ENCODE measurements around the gene TGIF2.
"Not testable (repeated sequence)": the region's sequence is repeated elsewhere in the genome, so short reads cannot be mapped to it uniquely, and the experiment has no call there.

The TGIF2 gene

GRCh38 chr20:36628076-36628475 lies 54.7 kb downstream of the TGIF2 start:
- peaks cover 9% of the 10 kb centered on the region for H3K4me1 ChIP-seq (ENCODE audit: control insufficient read depth, insufficient read depth, low read length)

GRCh38 chr20:36629719-36630681 lies 56.6 kb downstream of the TGIF2 start:
- Histone ChIP-seq H3K9me3 (ENCODE audit: control insufficient read depth, insufficient read depth, low read depth, low read length) (no peaks in the 10 kb centered on the region), H3K9ac (ENCODE audit: low read length) (peak overlapping the region; percentile 4), H3K36me3 (ENCODE audit: control insufficient read depth, insufficient read depth, low read length) (no peaks in the 10 kb centered on the region), H3K4me1 (ENCODE audit: control insufficient read depth, insufficient read depth, low read length) (no peaks in the 10 kb centered on the region), H3K4me3 (ENCODE audit: low read depth, low read length) (no peak overlapping the region), H3K27me3 (ENCODE audit: control insufficient read depth, insufficient read depth, low read length) (no peaks in the 10 kb centered on the region), H3K27ac (ENCODE audit: low read depth, low read length) (no peak overlapping the region)

More at GRCh38 chr20:36628076-36628475, 54.7 kb downstream of the TGIF2 start:
- Histone ChIP-seq H3K9ac (ENCODE audit: low read length) (no peak overlapping the region), H3K9me3 (ENCODE audit: control insufficient read depth, insufficient read depth, low read depth, low read length) (no peaks in the 10 kb centered on the region), H3K36me3 (ENCODE audit: control insufficient read depth, insufficient read depth, low read length) (no peaks in the 10 kb centered on the region), H3K4me3 (ENCODE audit: low read depth, low read length) (no peak overlapping the region), H3K27me3 (ENCODE audit: control insufficient read depth, insufficient read depth, low read length) (no peaks in the 10 kb centered on the region), H3K27ac (ENCODE audit: low read depth, low read length) (no peak overlapping the region)

- Histone ChIP-seq H3K4me3 (ENCODE audit: low read depth, low read length) (no peak overlapping the region), H3K4me1 (ENCODE audit: control insufficient read depth, insufficient read depth, low read length) (no peaks in the 10 kb centered on the region), H3K9me3 (ENCODE audit: control insufficient read depth, insufficient read depth, low read depth, low read length) (no peaks in the 10 kb centered on the region), H3K27me3 (ENCODE audit: control insufficient read depth, insufficient read depth, low read length) (no peaks in the 10 kb centered on the region), H3K36me3 (ENCODE audit: control insufficient read depth, insufficient read depth, low read length) (no peaks in the 10 kb centered on the region), H3K9ac (ENCODE audit: low read length) (no peak overlapping the region), H3K27ac (ENCODE audit: low read depth, low read length) (no peak overlapping the region)
Observed at GRCh38 chr20:36631646-36632045, 58.2 kb downstream of the TGIF2 start.

GRCh38 chr20:36632147-36632486 lies 58.7 kb downstream of the TGIF2 start:
- no peak overlapping the region for H3K27ac ChIP-seq (ENCODE audit: low read depth, low read length)

GRCh38 chr20:36632487-36633284 lies 59.3 kb downstream of the TGIF2 start:
- no peaks in the 10 kb centered on the region for H3K4me1 ChIP-seq (ENCODE audit: control insufficient read depth, insufficient read depth, low read length)
- H3K27ac ChIP-seq (ENCODE audit: low read depth, low read length): no peak overlapping the region
- no peaks in the 10 kb centered on the region for H3K27me3 ChIP-seq (ENCODE audit: control insufficient read depth, insufficient read depth, low read length)
- H3K4me3 ChIP-seq (ENCODE audit: low read depth, low read length): no peak overlapping the region
- H3K36me3 ChIP-seq (ENCODE audit: control insufficient read depth, insufficient read depth, low read length): no peaks in the 10 kb centered on the region
- H3K9me3 ChIP-seq (ENCODE audit: control insufficient read depth, insufficient read depth, low read depth, low read length): no peaks in the 10 kb centered on the region
- H3K9ac ChIP-seq (ENCODE audit: low read length): no peak overlapping the region

More at GRCh38 chr20:36632147-36632486, 58.7 kb downstream of the TGIF2 start:
- H3K9ac ChIP-seq (ENCODE audit: low read length): no peak overlapping the region
- H3K4me1 ChIP-seq (ENCODE audit: control insufficient read depth, insufficient read depth, low read length): no peaks in the 10 kb centered on the region
- no peaks in the 10 kb centered on the region for H3K27me3 ChIP-seq (ENCODE audit: control insufficient read depth, insufficient read depth, low read length)
- H3K9me3 ChIP-seq (ENCODE audit: control insufficient read depth, insufficient read depth, low read depth, low read length): no peaks in the 10 kb centered on the region
- H3K36me3 ChIP-seq (ENCODE audit: control insufficient read depth, insufficient read depth, low read length): no peaks in the 10 kb centered on the region
- H3K4me3 ChIP-seq (ENCODE audit: low read depth, low read length): no peak overlapping the region

GRCh38 chr20:36633285-36633772 lies 59.9 kb downstream of the TGIF2 start:
- Histone ChIP-seq H3K9ac (ENCODE audit: low read length) (no peak overlapping the region), H3K36me3 (ENCODE audit: control insufficient read depth, insufficient read depth, low read length) (no peaks in the 10 kb centered on the region), H3K27ac (ENCODE audit: low read depth, low read length) (no peak overlapping the region), H3K4me1 (ENCODE audit: control insufficient read depth, insufficient read depth, low read length) (no peaks in the 10 kb centered on the region), H3K27me3 (ENCODE audit: control insufficient read depth, insufficient read depth, low read length) (no peaks in the 10 kb centered on the region), H3K9me3 (ENCODE audit: control insufficient read depth, insufficient read depth, low read depth, low read length) (no peaks in the 10 kb centered on the region), H3K4me3 (ENCODE audit: low read depth, low read length) (no peak overlapping the region)

GRCh38 chr20:36634342-36634741 lies 60.9 kb downstream of the TGIF2 start:
- Histone ChIP-seq H3K36me3 (ENCODE audit: control insufficient read depth, insufficient read depth, low read length) (no peaks in the 10 kb centered on the region), H3K27me3 (ENCODE audit: control insufficient read depth, insufficient read depth, low read length) (no peaks in the 10 kb centered on the region), H3K9me3 (ENCODE audit: control insufficient read depth, insufficient read depth, low read depth, low read length) (no peaks in the 10 kb centered on the region), H3K27ac (ENCODE audit: low read depth, low read length) (no peak overlapping the region), H3K9ac (ENCODE audit: low read length) (no peak overlapping the region), H3K4me1 (ENCODE audit: control insufficient read depth, insufficient read depth, low read length) (no peaks in the 10 kb centered on the region), H3K4me3 (ENCODE audit: low read depth, low read length) (no peak overlapping the region)

- H3K4me3 ChIP-seq (ENCODE audit: low read depth, low read length); H3K9ac ChIP-seq (ENCODE audit: low read length); H3K27me3 ChIP-seq (ENCODE audit: control insufficient read depth, insufficient read depth, low read length); H3K27ac ChIP-seq (ENCODE audit: low read depth, low read length); H3K9me3 ChIP-seq (ENCODE audit: control insufficient read depth, insufficient read depth, low read depth, low read length); H3K4me1 ChIP-seq (ENCODE audit: control insufficient read depth, insufficient read depth, low read length); H3K36me3 ChIP-seq (ENCODE audit: control insufficient read depth, insufficient read depth, low read length): not testable (repeated sequence)
Observed at GRCh38 chr20:36638876-36639400, 65.5 kb downstream of the TGIF2 start.

- Histone ChIP-seq H3K9me3 (ENCODE audit: control insufficient read depth, insufficient read depth, low read depth, low read length) (no peaks in the 10 kb centered on the region), H3K4me1 (ENCODE audit: control insufficient read depth, insufficient read depth, low read length) (peaks cover 13% of the 10 kb centered on the region), H3K4me3 (ENCODE audit: low read depth, low read length) (no peak overlapping the region), H3K36me3 (ENCODE audit: control insufficient read depth, insufficient read depth, low read length) (no peaks in the 10 kb centered on the region), H3K27ac (ENCODE audit: low read depth, low read length) (no peak overlapping the region), H3K9ac (ENCODE audit: low read length) (no peak overlapping the region), H3K27me3 (ENCODE audit: control insufficient read depth, insufficient read depth, low read length) (no peaks in the 10 kb centered on the region)
Observed at GRCh38 chr20:36641506-36641843, 68.1 kb downstream of the TGIF2 start.

GRCh38 chr20:36642136-36642535 lies 68.7 kb downstream of the TGIF2 start:
- no peak overlapping the region for H3K9ac ChIP-seq (ENCODE audit: low read length)
- H3K36me3 ChIP-seq (ENCODE audit: control insufficient read depth, insufficient read depth, low read length): no peaks in the 10 kb centered on the region
- H3K4me1 ChIP-seq (ENCODE audit: control insufficient read depth, insufficient read depth, low read length): peaks cover 18% of the 10 kb centered on the region
- H3K27ac ChIP-seq (ENCODE audit: low read depth, low read length): no peak overlapping the region
- H3K27me3 ChIP-seq (ENCODE audit: control insufficient read depth, insufficient read depth, low read length): no peaks in the 10 kb centered on the region
- H3K9me3 ChIP-seq (ENCODE audit: control insufficient read depth, insufficient read depth, low read depth, low read length): no peaks in the 10 kb centered on the region
- no peak overlapping the region for H3K4me3 ChIP-seq (ENCODE audit: low read depth, low read length)

Data from HUES6 (cell line).